H1 (cell line): ENCODE measurements around the gene PRKD3.

Experiments
- CEBPB ChIP-seq: IDR thresholded peaks from 2 replicates; pipeline ENCODE4 v1.6.1; 2012; ENCODE audit warnings: low read depth, low read length
- CREB1 ChIP-seq: IDR thresholded peaks from 2 replicates; pipeline ENCODE4 v1.6.1; 2012; ENCODE audit warnings: inconsistent platforms
- EGR1 ChIP-seq: IDR thresholded peaks from 2 replicates; pipeline ENCODE4 v1.6.1; 2011; ENCODE audit warnings: low read depth, low read length, borderline replicate concordance
- GABPA ChIP-seq: IDR thresholded peaks from 2 replicates; pipeline ENCODE4 v1.6.1; 2011; ENCODE audit warnings: mild to moderate bottlenecking, low read length, moderate library complexity, borderline replicate concordance; ENCODE audit not compliant: insufficient read depth
- HDAC6 ChIP-seq: IDR thresholded peaks from one replicate; pipeline ENCODE4 v1.7.1; 2012; ENCODE audit warnings: low read depth, mild to moderate bottlenecking, inconsistent platforms, low read length, moderate library complexity
- JUND ChIP-seq: IDR thresholded peaks from 2 replicates; pipeline ENCODE4 v1.6.1; 2011; ENCODE audit warnings: mild to moderate bottlenecking, improper control_type of control experiment, low read length
- KDM5A ChIP-seq: fragments of 200-600 bp; IDR thresholded peaks from 2 replicates; pipeline ENCODE4 v1.7.1; 2012; ENCODE audit warnings: mild to moderate bottlenecking, low read length, inconsistent platforms, mixed read lengths
- POLR2A ChIP-seq, 2 experiments: IDR thresholded peaks; 1 replicate in 1 of 2; 2 replicates in 1 of 2; pipeline ENCODE4 v1.6.1; 2011; ENCODE audit warnings: low read depth in 2 of 2, low read length in 2 of 2, mild to moderate bottlenecking in 2 of 2; ENCODE audit errors: control extremely low read depth in 1 of 2
- POLR2AphosphoS5 ChIP-seq: IDR thresholded peaks from 2 replicates; pipeline ENCODE4 v1.6.1; 2011; ENCODE audit warnings: low read depth, low read length
- TAF1 ChIP-seq: IDR thresholded peaks from 2 replicates; pipeline ENCODE4 v1.6.1; 2011; ENCODE audit warnings: mild to moderate bottlenecking, low read depth, low read length
- TF ChIP-seq, protein P1 (sequence below), 3 experiments: IDR thresholded peaks; 1 replicate in 2 of 3; 2 replicates in 1 of 3; pipeline versions ENCODE4 v1.5.1 to v1.6.1; 2011; ENCODE audit warnings: low read length in 3 of 3, mild to moderate bottlenecking in 3 of 3, inconsistent platforms in 2 of 3, low read depth in 1 of 3, moderate library complexity in 1 of 3; ENCODE audit not compliant: insufficient read depth in 1 of 3; ENCODE audit errors: control extremely low read depth in 1 of 3

- TF ChIP-seq TAF1 (no peak), KDM5A (no peak), POLR2AphosphoS5 (no peak), GABPA (no peak), CREB1 (no peak), EGR1 (no peak), HDAC6 (no peak), JUND (no peak), POLR2A (IDR thresholded peaks at IDR 0.05; ENCODE audit: control extremely low read depth in 1 of 2, low read depth in 2 of 2, low read length in 2 of 2) (no peak), CEBPB (no peak)
- TF ChIP-seq, protein P1, sequence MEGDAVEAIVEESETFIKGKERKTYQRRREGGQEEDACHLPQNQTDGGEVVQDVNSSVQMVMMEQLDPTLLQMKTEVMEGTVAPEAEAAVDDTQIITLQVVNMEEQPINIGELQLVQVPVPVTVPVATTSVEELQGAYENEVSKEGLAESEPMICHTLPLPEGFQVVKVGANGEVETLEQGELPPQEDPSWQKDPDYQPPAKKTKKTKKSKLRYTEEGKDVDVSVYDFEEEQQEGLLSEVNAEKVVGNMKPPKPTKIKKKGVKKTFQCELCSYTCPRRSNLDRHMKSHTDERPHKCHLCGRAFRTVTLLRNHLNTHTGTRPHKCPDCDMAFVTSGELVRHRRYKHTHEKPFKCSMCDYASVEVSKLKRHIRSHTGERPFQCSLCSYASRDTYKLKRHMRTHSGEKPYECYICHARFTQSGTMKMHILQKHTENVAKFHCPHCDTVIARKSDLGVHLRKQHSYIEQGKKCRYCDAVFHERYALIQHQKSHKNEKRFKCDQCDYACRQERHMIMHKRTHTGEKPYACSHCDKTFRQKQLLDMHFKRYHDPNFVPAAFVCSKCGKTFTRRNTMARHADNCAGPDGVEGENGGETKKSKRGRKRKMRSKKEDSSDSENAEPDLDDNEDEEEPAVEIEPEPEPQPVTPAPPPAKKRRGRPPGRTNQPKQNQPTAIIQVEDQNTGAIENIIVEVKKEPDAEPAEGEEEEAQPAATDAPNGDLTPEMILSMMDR (IDR thresholded peaks at IDR 0.05; ENCODE audit: control extremely low read depth in 1 of 3, insufficient read depth in 1 of 3, low read depth in 1 of 3, low read length in 3 of 3): no peak
Observed at GRCh38 chr2:37361216-37361815, 36.7 kb upstream of the PRKD3 start.
